HG02970 (cell line): Measurements from ENCODE around the gene CCDC175.

Source experiments
- ATAC-seq: cut with Tn5 transposase; IDR thresholded peaks from one replicate; pipeline ENCODE4 v1.9.1; 2021; ENCODE audit warnings: mild to moderate bottlenecking, moderate library complexity, moderate number of reproducible peaks; ENCODE audit not compliant: unreplicated experiment, low FRiP score

The CCDC175 gene

GRCh38 chr14:59541731-59542130 is 34.9 kb downstream of the CCDC175 start:
- ATAC-seq = no peak

- no peak for ATAC-seq
Measured at GRCh38 chr14:59540852-59541251, 35.8 kb downstream of the CCDC175 start.

- no peak for ATAC-seq
Measured at GRCh38 chr14:59538936-59539335, 37.7 kb downstream of the CCDC175 start.

DNA sequence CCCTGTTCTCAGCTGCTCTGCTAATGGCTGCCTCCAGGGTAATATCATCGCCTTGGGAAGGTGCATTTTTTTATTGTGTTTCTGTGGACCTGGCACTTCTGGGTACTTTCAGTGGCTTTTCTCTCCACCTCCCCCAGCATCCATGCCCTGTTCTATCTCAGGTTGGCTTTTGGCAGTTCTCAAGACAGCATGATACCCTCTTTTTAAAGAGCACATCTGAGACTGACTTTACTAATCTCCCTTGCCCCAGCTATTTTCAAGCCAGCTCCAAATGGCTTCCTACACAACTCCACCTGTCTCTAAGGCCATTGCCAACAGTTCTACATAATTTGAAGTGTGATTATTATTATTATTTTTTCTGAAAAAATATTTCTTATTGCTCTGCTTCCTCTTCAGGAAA is 39.1 kb downstream of the CCDC175 start:
- ATAC-seq = no peak

DNA sequence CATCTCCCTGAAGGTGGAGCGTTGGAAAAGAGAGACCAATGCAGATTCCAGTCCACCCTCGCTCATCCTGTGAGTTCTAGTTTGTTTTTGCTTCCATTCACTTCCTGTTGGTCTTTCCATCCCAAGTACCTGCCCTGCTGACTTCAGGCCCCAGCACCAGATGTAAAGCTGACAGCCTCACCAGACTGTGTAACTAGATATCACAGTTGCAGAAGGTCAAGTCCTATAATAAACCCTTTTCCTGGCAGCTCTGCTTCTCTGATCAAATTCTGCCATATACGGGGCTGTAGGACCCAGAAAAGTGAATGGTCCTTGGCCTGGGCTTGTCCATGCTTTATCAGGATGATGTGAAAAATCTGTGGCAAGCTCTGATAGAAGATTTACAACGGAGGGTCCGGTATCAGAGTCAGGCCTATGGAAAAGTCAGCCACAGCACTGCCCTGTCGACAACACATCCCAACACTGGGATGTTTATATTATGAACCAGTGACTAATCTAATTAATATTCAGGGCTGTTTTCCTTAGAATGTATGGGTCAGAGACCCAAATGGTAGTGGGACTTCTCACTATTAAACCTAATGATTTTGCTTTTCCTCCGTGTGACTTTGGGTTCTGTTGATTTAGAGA is 42.1 kb downstream of the CCDC175 start:
- no peak for ATAC-seq

GRCh38 chr14:59532419-59532818 is 44.2 kb downstream of the CCDC175 start:
- ATAC-seq = no peak

GRCh38 chr14:59530349-59530748 is 46.3 kb downstream of the CCDC175 start:
- no peak for ATAC-seq

DNA sequence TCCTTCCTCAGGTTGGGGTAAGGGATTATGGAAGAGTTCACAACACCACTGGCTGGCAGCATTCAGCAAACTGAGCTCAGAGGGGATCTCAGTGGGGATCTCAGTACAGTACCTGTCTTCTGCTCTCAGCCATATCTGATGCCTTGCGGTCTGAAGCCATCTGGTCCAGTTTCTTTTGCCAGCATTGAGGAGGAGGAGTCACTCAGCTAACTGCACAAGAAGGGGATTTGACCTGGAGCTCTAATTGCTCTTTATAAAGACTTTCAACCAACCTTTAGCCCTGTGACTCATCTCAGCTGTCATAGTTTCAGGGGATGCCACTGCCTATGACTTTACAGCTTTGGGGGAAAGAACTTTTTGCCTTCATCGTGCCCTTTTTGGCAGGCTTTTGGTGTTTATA is 47.4 kb downstream of the CCDC175 start:
- ATAC-seq = no peak

DNA sequence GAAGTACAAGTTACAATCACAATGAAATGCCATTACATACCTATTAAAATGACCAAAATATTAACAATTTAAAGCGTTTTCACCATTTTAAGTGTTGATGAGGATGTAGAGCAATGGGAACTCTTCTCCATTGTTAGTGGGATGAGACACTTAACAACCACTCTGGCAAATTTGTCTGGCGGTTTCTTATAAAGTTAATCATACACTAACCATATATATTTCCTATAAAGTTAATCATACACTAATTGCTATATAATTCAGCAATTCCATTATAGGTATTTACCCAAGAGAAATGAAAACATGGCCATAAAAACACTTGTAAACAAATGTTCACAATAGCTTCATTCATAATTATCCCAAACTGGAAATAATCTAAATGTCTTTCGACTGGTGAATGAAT is 56.4 kb downstream of the CCDC175 start:
- no peak for ATAC-seq

- ATAC-seq = no peak
Measured at GRCh38 chr14:59511916-59512575, 64.6 kb downstream of the CCDC175 start.

GRCh38 chr14:59510966-59511365 is 65.6 kb downstream of the CCDC175 start:
- ATAC-seq = no peak

DNA sequence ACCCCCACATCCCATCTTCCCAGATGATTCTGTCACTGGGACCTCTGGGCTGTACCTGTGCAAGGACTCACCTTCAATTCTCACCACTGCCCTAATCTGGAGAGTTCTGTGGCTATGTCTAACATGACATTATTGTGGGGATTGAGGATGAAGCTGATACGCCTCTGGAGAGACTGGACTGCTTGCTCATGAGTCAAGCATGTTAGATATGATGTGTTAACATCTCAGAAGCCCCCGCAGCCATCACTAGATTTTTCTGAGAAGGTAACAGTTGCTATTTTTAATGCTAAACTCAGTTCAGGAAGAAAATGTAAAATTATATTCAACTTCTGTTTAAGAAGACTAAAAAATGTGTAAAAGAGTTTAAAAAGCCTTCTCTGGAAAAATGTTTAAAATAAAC is 66.6 kb downstream of the CCDC175 start:
- ATAC-seq = no peak

DNA sequence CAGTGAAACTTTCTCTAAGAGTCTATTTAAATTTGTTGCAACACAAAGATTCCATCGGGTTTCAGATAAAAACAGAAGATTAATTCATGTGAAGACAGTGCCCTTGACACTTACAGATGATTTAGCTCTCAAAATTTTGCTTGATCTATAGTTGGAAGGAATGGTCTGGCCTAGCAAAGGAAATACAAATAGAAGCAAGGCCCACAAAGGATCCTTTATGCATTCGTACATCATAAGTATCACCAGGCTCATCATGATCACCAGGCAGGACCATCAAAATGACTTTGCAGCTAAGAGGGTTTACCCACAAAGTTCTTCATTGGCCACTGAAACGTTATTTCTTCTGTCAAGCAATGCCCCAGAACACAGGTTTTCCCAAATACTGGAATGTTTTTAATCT is 67.5 kb downstream of the CCDC175 start:
- no peak for ATAC-seq

DNA sequence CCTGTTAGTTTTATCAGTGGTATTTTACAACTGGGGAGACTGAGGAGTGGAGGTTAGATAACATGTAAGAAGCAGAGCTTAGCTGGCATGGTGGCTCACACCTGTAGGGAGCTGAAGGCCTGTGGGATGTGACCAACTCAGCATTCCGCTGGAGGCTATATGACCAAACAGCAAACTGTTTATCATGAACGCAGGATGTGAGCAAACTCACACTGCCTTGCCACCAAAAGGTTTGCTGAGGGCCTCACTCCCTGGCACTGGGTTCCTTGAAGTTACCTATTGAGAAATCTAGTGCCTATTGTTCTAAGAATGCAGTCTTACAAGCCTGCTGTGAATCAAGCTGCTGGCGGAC is 68.9 kb downstream of the CCDC175 start:
- no peak for ATAC-seq

GRCh38 chr14:59507063-59507751 is 69.4 kb downstream of the CCDC175 start:
- no peak for ATAC-seq

DNA sequence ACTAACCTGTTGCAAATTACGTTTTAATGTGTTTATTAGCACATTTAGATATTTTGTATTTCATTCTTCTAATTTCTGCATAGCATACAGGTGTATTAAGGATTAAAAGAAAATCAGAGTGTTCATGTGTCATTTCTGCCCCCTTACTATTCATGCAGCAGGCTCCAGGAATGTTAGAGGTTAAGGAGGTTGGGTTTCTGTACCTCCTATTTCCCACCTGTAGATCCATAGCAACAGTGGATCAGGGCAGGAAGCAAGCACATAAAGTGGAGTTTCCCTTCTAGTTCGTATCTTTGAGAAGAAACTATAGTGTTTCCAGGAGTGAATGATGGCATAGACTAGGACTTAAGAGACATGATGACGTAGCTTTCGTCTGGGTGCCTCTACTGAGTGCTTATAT is 73.4 kb downstream of the CCDC175 start:
- ATAC-seq = no peak

GRCh38 chr14:59500732-59501131 is 75.9 kb downstream of the CCDC175 start:
- no peak for ATAC-seq

DNA sequence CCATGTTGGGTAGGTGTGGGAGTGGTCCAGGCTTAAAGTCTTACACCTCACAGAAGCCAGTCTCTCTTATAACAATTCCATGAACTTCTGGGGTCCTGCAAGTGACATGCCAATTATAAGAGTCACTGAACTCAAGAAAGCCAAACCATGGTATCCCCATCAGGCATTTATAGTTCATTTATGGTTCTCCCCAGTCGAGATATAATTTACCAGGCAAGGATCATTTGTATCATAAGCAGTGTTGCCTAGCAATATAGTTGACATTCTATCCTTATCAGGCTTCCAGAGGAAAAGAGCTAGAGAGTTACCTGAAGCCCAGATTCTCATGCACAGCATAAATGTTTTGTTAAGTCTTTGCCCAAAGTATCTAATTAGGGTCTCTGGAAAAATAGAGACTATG is 84.2 kb downstream of the CCDC175 start:
- no peak for ATAC-seq

GRCh38 chr14:59490756-59491155 is 85.9 kb downstream of the CCDC175 start:
- no peak for ATAC-seq

DNA sequence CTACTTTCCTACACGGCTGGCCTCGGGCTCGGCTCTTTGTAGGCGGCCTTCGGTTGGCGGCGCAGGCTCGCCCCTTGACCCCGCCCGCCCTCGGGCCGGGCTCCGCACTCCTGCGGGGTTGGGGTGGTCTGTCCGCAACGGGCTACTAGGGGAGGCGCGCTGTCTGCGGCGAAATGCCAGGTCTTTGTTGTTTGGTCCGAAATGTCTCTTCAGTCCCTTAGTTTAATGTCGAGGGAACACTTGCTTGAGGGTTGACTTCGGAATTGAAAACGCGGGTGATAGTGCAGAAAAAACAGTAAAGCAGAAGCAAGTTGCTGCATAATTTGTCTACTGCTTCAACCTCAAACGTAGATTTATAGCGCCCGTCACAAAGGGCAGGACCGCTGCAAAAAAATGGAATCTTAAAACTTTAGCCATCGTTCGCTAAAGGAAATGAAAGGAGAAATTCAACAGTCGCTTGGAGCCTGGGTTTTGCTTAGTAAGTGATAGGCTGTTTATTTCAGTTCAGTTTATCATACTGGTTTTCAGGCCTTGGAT is 91.9 kb downstream of the CCDC175 start:
- ATAC-seq = peak; percentile 46

DNA sequence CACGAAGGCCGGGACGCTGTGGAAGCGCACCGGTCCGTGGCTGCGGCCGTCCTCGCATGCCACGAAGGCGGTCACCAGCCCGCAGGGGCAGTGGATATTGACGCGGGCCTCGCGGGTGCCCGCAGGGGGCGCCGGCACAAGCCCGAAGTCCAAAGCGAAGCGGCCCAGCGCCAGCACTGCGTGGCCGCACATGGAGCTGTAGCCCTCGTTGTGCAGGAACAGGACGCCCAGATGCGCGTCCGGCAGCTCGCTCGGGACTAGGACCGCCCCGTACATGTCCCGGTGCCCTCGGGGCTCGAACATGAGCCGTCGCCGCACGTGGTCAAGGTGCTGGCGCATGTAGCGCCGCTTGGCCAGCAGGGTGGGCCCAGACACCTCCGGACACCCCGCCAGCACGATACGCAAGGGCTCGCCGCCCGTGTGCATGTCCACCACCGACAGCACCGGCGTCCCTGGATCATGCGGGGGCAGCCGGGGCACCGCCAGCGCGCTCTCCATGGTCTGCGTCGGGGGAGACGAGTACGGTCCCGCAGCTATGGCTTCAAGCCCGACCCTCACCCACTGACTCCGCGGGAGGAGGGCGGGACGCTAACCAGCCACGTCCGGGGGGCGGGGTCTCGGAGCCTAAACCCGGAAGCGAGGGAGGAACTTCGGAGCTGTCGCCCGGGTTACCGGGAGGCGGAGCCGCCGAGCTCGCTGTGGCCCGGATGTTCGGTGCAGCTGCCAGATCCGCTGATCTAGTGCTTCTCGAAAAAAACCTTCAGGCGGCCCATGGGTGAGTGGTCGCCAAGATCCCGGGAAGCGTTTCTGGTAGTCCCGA is 92.6 kb downstream of the CCDC175 start, which contains the start of the genes JKAMP and L3HYPDH:
TSS of gene JKAMP (plus strand) at position 699 of the 820 bp plus-strand sequence. CDS start at position 772, 73 bp downstream.
TSS of gene L3HYPDH (minus strand) at position 590 of the 820 bp plus-strand sequence. CDS start at position 498, 92 bp downstream.
- ATAC-seq = peak; percentile 90
